Epithelial cell of prostate (primary cell): ENCODE data around the gene LRP4.
A peak's percentile ranks its signal among the peaks of the same experiment; 100 is the strongest.
"Not testable (repeated sequence)": the region's sequence is repeated elsewhere in the genome, so short reads cannot be mapped to it uniquely, and the experiment has no call there.

Source experiments
- DNase-seq: peaks from one replicate; pipeline ENCODE4 v3.0.0-alpha.2; 2011; ENCODE audit warnings: low read depth, low spot score
- H3K27ac ChIP-seq: fragments of 450-650 bp; 2 replicates; pipeline ENCODE4 v1.5.1; 2017; ENCODE audit warnings: mild to moderate bottlenecking

LRP4 gene

DNA sequence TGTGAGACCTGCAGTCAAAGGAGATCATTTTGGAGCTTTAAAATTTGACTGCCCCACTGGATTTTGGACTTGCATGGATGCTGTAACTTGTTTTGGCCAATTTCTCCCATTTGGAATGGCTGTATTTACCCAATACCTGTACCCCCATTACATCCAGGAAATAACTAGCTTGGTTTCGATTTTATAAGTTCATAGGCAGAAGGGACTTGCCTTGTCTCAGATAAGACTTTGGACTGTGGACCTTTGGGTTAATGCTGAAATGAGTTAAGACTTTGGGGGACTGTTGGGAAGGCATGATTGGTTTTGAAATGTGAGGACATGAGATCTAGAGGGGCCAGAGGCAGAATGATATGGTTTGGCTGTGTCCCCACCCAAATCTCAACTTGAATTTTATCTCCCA is 10.4 kb upstream of the LRP4 start:
- H3K27ac ChIP-seq, DNase-seq: not testable (repeated sequence)

DNA sequence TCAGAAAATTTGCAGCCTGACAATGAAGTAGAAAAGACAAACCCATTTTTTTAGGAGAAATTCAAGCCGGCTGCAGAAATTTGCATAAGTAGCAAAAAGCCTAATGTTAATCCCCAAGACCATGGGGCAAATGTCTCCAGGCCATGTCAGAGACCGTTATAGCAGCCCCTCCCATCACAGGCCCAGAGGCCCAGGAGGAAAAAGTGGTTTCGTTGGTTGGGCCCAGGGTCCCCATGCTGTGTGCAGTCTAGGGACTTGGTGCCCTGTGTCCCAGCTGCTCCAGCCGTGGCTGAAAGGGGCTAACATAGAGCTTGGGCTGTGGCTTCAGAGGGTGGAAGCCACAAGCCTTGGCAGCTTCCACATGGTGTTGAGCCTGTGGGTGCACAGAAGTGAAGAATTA is 9.6 kb upstream of the LRP4 start:
- DNase-seq, H3K27ac ChIP-seq: not testable (repeated sequence)

DNA sequence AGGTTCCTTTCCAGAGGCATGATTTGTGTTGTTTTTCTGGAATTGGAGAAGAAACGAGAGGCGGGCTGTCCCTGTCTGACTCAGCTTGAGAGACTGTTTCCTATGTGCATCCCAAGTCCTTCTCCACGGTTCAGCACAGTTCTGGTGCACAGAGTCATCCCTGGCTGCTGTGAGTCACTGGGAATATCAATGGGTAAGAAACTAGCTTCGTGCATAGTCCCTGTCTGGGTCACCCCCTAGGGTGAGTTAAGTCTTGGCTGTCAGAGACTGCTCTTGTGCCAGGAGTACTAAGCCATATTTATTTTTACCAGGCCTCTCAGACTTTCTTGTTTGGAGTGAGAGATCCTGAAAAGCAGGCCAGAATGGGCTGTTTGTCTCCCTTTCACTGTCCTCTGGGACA is 2.4 kb upstream of the LRP4 start:
- H3K27ac ChIP-seq, result peak overlapping the region; percentile 35
- DNase-seq, result peak; percentile 80

DNA sequence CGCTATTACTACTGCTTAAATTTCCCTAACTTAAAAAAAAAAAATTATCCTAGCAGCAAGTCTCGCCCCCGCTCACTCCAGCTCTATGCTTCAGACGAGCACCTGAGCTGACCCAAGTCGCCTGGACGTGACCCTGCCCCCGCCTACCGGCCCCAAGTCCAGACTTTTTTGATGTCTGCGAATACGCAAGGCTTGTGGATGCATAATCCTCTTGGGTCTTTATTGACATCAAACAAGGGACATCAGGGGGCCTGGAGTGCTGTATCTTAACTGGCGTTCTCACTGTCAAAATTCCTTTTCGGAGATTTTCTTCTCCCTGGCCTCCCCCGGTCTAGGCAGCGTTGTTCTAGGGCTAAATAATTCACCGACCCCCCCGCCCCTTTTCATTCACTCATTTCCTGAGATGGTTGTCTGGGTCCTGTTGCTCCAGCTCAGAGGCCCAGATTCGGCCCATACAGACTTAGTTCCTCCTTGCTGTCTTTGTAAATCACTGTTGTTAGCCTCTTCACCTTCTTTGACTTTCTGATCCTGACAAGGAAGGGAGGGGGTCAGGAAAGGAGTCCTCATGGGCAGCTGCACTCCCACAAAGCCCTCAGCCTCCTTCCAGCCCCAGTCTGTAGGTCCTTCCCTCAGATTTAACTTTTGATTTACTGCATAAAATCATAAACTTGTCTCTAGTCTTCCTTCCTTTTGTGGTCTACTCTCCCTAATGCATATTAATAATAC is 601 bp upstream of the LRP4 start:
- no peak overlapping the region for H3K27ac ChIP-seq
- no peak for DNase-seq

DNA sequence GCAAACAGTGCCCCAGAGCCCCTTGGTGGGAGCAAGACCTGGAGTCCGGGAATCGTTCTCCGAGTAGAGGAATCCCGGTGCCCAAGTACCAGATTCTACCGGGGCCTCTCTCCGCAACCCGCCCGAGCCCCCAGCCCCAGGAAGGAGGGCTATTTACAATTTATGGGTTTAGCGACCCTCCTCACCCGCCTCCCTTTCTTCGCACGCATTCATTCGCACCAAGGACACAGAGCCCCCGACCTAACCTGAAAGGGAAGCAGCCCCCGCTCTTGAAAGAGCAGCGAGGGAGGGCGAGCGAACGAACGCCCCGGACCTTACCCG is 628 bp downstream of the LRP4 start:
- no peak overlapping the region for H3K27ac ChIP-seq
- DNase-seq, result no peak

DNA sequence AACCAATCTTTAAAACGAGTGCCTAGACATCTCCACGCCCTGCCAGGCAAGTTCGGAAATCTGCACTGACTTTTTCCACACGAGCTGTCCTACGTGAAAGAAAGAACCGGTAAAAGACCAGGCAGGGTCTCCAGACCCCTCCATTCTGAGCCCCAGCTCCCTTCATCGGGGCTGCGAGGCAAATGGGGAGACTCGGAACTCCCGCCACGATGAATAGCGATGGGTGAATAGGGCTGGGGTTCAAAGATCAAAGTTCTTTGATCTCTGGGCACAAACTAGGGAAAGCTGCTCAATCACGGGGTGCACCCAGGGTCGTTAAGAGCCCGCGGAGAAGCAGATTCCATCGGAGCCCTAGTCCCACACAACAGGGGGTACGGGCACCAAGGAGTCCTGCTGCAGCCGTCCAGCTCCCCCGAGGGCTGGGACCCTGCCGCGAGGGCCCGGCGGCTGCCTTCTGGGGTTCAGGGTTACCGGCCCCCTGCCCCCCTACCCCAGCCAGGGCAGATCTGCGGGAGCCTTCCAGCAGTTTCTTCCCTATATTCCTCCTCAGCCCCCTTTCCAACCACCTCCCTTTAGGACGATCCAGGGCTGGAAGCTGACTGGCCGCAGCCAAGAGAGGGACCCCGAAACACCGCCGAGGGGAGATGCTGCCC is 1.1 kb downstream of the LRP4 start:
- no peak for DNase-seq
- peak overlapping the region; percentile 35 for H3K27ac ChIP-seq

DNA sequence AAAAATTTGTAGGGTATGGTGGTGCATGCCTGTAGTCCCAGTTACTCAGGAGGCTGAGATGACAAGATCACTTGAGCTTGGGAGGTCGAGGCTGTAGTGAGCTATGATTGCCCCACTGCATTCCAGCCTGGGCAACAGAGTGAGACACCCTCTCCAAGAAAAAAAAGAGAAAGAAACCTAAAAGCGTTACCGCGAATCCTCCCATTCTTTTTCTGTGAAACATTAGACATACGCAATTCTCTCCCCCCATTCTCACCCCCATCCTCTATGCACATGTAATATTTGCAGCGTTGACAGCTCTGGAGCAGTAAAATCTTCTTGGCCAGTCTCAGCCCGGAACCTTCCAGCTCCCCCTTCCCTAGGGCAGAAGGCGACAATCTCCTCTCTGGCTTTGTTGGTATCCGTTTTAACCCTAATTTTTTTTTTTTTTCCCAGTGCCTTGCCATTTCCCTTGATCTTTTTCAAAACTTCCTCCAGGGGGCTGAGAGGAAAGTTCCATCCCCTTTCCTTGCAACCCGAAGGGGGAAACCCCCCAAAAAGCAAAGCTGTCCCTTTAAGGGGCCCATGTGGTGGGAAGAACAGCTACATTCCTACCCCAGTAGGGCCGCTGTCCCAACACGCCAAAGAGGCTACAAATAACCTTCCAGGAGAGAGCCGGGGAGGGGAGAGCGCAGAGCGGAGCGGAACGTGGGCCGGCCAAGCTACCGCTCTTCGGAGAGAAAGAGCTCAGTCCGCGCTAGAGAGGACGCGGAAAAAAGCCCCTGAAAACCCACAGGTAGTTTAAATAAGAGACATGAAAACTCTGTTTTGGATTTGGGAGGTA is 1.9 kb downstream of the LRP4 start:
- no peak for DNase-seq
- peak overlapping the region; percentile 35 for H3K27ac ChIP-seq

DNA sequence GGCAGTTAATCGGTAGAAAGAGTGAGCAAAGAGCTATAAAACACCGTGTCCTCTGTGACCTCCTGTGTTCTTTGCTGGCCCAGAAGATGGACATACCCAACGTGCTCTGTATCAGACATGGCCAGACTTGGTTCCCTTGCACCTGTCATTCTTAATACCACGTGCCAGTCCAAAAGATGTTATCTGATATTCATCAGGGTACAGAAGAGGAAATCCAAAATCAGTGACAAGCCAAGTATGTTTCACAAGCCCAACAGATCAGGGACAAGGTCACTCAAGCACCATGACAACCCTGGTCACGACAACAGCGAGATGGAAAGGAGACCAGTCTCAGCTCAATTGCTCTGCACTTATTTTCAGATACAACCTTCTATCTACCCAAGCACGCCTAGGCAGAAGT is 3.4 kb downstream of the LRP4 start:
- no peak for DNase-seq
- no peak overlapping the region for H3K27ac ChIP-seq

DNA sequence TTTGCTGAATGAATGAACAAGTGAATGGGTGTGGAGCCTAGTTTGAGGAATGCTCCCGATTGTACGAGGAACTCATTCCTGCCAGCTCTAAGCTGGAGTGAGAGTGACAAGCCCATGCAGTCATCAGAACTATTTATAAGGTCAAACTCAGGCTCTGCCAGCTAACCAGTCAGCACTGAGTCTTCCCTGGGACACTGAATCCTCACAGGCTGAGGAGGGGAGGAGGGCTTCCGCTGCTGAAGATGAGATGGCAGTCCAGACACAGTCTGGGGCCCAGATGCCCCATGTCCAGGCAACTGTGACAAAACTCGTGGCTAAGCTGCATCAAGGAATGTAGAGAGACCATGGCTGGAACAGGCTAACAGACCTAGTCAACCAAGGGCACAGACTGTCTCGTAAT is 4.0 kb downstream of the LRP4 start:
- DNase-seq, result no peak
- H3K27ac ChIP-seq, result no peak overlapping the region

DNA sequence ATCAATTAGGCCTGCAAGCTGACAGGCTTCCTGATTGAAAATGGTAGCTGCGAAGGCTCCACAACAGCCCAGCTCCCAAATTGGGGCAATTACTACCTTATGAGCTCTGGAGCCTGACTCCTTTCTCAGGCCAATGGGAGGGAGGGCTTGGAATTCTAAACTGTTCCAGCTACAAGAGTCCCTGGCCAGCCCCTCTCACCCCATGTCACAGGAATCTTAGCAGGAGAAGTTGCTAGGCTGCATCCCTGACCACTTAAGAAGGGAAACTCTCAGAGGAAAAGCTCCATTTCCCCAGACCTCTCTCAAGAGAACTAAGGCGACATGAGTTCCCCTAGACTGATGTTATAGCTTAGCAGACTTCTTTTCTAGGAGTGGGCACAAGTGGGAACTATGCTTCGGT is 4.9 kb downstream of the LRP4 start:
- H3K27ac ChIP-seq, result no peak overlapping the region
- DNase-seq, result no peak

DNA sequence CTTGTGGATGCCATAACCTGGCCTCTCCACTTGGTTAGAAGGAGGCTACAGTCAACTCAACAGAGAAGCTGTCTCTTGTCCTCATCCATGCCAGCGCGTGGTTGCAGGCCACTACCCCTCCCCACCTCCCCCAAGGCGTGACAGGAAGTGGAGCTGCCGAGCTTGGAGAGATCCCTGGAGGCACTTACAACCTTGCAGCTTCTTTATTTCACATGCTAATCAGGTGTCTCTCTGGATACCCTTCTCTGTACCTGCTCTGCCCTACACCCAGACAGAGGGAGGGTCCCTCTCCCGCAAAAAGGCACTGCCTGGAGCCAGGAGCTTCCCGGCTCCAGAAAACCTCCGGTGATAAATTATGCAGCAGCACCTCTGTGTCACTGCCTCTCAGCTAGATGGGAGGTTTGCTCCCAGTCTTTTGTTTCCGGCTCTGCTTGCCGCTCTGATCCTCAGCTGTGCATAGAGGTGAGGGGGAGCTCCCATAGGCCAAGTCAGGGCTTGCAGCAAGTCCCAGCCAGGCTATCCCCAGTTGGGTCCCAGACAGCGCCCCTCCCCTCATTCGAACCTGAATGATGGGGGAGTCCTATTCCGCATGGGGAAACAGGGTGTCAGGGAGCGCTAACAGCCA is 5.7 kb downstream of the LRP4 start:
- no peak overlapping the region for H3K27ac ChIP-seq
- DNase-seq, result no peak

DNA sequence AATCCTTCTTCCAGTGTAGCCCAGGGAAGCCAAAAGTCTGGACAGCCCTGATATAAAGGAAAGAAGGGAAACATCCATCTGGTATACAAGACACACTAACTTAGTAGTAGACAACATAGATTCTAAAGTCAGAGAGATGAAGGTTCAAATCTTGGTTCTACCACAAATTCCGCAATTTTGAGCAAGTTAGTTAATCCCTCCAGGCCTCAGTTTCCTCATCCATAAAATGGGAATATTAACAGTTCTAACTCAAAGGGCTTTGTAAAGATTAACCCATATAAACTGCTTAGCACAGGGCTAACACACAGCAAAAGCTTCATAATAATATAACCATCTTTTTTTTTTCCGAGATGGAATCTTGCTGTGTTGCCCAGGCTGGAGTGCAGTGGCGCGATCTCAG is 10.7 kb downstream of the LRP4 start:
- no peak overlapping the region for H3K27ac ChIP-seq
- no peak for DNase-seq

DNA sequence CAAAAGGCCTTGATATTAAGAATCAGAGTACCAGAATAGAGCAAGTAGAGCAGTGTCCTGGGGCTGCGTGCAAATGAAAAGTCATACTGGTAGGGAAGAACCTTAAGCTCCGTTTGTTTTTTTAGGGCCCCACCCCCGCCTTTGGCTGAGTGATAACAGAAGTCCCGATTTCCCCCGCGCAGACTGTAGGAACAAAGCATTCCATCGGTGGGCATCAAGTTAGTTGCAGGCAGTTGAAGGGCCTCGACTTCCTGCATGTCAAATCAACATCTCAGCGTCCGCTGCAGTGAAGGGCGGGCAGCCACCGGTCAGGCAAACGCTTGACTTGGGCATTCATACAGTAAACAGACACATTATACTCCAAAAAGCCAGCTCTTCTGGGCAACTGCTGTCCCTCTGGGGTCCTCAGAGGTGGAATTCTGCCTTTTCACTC is 11.7 kb downstream of the LRP4 start:
- no peak for DNase-seq
- H3K27ac ChIP-seq, result no peak overlapping the region

DNA sequence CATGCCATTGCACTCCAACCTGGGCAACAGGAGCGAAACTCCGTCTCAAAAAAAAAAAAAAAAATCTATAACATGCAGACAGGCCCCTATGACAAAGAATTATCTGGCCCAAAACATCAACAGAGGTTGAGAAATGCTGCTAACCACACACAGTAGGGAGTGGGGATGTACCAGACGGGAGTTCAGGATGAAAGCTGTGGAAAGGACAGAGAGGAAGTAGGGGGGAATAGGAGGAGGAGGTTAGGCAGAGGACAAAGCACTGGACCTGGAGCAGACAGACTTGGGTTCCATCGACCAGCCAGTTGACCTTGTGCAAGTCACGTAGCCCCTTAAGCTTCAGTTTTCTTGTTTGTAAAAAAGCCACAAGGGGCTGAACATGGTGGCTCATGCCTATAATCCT is 12.5 kb downstream of the LRP4 start:
- DNase-seq, result no peak
- no peak overlapping the region for H3K27ac ChIP-seq

DNA sequence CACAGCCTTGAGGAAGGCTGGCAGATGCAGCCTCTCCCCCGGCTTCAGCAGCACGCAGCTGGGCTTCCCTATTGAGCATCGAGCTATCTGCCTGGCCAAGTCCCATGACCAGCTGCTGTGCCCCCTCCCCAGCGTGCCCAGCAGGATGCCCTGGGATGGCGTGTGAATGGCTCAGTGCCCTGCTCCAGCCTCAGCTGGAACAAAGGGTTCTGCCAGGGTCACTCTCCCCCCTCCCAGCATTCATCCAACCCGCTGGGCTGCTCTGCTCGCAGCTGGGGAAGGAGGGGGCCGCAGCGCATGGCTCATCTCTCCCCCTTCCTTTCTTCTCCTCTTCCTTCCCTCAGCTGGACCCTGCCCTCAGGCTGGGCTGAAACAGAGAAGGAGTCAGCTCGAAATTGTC is 14.5 kb downstream of the LRP4 start:
- no peak for DNase-seq
- no peak overlapping the region for H3K27ac ChIP-seq

DNA sequence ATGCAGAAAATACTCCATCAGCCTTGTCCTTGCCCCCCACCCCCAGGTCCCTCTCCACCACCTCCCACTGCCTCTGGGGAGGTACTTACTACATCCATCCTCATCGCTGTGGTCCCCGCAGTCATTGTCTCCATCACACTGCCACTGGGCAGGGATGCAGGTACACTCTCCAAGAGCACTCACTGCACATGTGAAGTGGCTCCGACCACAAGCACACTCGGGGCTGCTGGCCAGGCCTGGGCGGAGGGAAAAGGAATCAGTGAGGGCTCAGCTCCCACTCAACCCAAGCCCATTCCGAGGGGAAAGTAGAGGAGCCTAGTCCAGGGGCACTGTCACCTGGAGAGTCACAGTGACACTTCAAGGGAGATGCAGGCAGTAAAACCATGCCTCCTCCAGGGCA is 15.7 kb downstream of the LRP4 start:
- no peak for DNase-seq
- no peak overlapping the region for H3K27ac ChIP-seq

DNA sequence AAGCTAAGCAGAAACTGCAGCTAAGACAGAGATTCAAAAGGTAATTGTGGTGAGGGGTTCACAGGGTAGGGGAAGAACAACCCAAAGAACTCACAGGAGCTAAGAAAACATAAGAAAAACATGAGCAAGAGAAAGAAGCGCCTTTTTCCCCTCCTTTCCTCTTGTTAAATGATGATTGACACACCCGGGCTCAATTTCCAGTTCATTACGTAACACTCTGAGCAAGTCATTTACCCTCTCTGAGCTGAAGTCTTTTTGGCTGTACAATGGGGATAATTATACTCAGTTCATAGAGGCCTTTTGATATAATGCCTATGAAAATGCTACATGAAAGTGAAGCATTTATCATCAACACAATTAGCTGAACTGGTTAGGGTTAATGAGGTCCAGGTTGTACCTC is 17.2 kb downstream of the LRP4 start:
- no peak overlapping the region for H3K27ac ChIP-seq
- no peak for DNase-seq

DNA sequence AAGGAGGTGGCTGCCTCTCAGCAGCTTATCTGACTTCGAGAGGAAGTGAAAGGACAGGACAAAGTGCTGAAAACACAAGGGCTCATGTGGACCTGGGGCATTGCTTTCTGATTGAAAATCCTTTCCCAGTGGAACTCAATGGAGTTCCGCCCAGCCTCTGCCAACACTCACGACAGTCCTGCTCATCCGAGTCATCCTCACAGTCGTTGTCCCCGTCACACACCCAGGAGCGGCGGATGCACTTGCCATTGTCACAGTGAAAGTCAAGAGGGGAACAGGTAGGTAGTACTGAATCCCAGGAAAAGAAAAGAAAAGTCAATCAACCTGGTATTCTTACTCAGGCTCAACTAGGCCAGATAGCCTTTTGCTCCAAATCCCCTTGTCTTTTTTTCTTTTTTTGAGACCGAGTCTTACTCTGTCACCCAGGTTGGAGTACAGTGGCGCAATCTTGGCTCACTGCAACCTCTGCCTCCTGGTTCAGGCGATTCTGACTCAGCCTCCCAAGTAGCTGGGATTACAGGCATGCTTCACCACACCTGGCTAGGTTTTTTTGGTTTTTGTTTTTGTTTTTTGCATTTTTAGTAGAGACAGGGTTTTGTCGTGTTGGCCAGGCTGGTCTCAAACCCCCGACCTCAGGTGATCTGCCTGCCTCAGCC is 18.1 kb downstream of the LRP4 start:
- H3K27ac ChIP-seq, result peak overlapping the region; percentile 21
- no peak for DNase-seq

DNA sequence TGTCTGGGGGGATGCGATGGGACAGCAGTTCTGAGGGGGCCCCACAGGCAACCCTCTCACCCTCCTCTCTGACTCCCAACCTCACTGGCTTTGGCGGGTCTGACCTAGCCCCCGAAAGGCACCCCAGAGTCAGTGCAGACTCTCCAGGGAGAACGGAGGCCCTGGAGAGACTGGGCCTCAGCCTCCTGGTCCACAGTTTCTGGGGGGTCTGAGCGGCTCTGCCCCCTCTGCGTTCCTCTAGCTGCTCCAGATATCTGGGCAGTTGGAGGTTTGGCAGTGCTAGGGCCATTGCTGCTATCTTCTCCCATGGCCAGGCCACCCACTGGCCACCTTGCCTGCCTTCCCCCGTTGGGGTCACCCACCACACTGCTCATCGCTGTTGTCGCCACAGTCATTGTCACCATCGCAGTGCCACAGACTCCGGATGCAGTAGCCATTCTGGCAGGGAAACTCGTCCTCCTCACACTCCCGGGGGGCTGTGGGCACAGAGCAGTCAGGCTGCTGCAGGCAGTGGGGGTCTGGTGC is 18.8 kb downstream of the LRP4 start:
- DNase-seq, result no peak
- H3K27ac ChIP-seq, result no peak overlapping the region

DNA sequence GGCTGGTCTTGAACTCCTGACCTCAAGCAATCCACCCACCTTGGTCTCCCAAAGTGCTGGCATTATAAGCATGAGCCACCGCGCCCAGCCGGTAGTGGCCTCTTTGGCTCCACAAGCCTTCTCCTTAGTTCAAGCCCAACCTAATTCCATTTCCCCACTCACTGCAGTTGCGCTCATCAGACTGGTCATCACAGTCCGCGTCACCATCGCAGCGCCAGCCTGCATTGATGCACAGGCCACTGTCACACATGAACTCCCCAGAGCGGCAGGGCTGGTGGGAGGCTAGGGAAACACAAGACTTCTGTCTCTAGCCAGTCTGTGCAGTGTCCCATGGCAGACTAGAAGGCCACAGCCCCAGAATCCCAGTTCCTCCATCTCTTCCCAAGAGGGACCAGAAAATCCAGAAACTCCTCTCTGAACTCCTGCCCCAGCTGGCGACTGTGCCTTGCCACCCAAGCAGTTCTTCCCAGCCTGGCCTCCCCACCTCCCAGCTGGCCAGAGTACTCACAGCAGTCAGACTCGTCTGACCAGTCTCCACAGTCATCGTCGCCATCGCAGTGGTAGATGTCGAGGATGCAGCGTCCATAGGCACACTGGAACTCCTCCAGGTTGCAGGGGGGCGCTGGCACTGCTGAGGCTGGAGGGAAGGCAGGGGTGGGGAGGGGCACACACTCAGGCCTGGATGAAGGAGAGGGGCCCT is 19.8 kb downstream of the LRP4 start:
- H3K27ac ChIP-seq, result no peak overlapping the region
- DNase-seq, result no peak
